ENCODE data around the gene DLX6. TPM values are rescaled to one million over a fixed set of nuclear protein-coding genes. Genes with fewer than 3 reads are reported as not detected.

The DLX6 gene
- total RNA-seq, 1 donor from 2014 or later, result 0.26 TPM

GRCh38 chr7:97009753-97010732 is 4.7 kb downstream of the DLX6 start:
- DNase-seq (ENCODE audit: low read depth, low spot score), result no peak
- Mint-ChIP-seq H3K27me3 (ENCODE audit: low read depth) (peaks cover 99% of the 10 kb centered on the region), H3K9me3 (no peaks in the 10 kb centered on the region), H3K27ac (ENCODE audit: unreplicated experiment) (no peak overlapping the region), H3K4me1 (peaks cover 9% of the 10 kb centered on the region), H3K36me3 (ENCODE audit: low read depth) (peaks cover 2% of the 10 kb centered on the region), H3K4me3 (no peak overlapping the region)
- no peak for TF ChIP-seq CTCF (conservative IDR thresholded peaks at IDR 0.05)

- peaks cover 99% of the 10 kb centered on the region for H3K27me3 Mint-ChIP-seq (ENCODE audit: low read depth)
- no peak overlapping the region for H3K4me3 Mint-ChIP-seq
These were observed 5.8 kb downstream of the DLX6 start for GRCh38 chr7:97011104-97011503.

GRCh38 chr7:97011536-97012364 is 6.4 kb downstream of the DLX6 start:
- Mint-ChIP-seq H3K36me3 (ENCODE audit: low read depth) (peaks cover 2% of the 10 kb centered on the region), H3K4me1 (peaks cover 6% of the 10 kb centered on the region), H3K27ac (ENCODE audit: unreplicated experiment) (no peak overlapping the region), H3K4me3 (no peak overlapping the region), H3K27me3 (ENCODE audit: low read depth) (peaks cover 100% of the 10 kb centered on the region), H3K9me3 (no peaks in the 10 kb centered on the region)
- no peak for DNase-seq (ENCODE audit: low read depth, low spot score)
- no peak for TF ChIP-seq CTCF (conservative IDR thresholded peaks at IDR 0.05)

More at GRCh38 chr7:97011104-97011503, 5.8 kb downstream of the DLX6 start:
- H3K36me3 Mint-ChIP-seq (ENCODE audit: low read depth), result peaks cover 2% of the 10 kb centered on the region
- H3K27ac Mint-ChIP-seq (ENCODE audit: unreplicated experiment), result no peak overlapping the region
- DNase-seq (ENCODE audit: low read depth, low spot score), result no peak
- TF ChIP-seq CTCF (conservative IDR thresholded peaks at IDR 0.05), result no peak
- peaks cover 6% of the 10 kb centered on the region for H3K4me1 Mint-ChIP-seq
- no peaks in the 10 kb centered on the region for H3K9me3 Mint-ChIP-seq

GRCh38 chr7:97012365-97013133 is 7.2 kb downstream of the DLX6 start:
- no peak for DNase-seq (ENCODE audit: low read depth, low spot score)
- TF ChIP-seq CTCF (conservative IDR thresholded peaks at IDR 0.05), result no peak
- no peak overlapping the region for H3K27ac Mint-ChIP-seq (ENCODE audit: unreplicated experiment)

More at GRCh38 chr7:97012365-97013133, 7.2 kb downstream of the DLX6 start:
- peaks cover 11% of the 10 kb centered on the region for H3K4me1 Mint-ChIP-seq
- no peak overlapping the region for H3K4me3 Mint-ChIP-seq
- peaks cover 2% of the 10 kb centered on the region for H3K36me3 Mint-ChIP-seq (ENCODE audit: low read depth)
- H3K27me3 Mint-ChIP-seq (ENCODE audit: low read depth), result peaks cover 100% of the 10 kb centered on the region
- no peaks in the 10 kb centered on the region for H3K9me3 Mint-ChIP-seq

All from neural crest cell (in vitro differentiated cells).